Activated T-cell treated with anti-CD3 and anti-CD28 coated beads, Interleukin-2, amount 50 U/mL, for 72 hours (primary cell): Measurements from ENCODE around the gene ANO10. TPM values are rescaled to one million over a fixed set of nuclear protein-coding genes. Genes with fewer than 3 reads are reported as not detected.
"Not testable (repeated sequence)": the region's sequence is repeated elsewhere in the genome, so short reads cannot be mapped to it uniquely, and the experiment has no call there.

ENCODE experiments used
- ATAC-seq, 2 donors: fragments of 150-1000 bp; cut with Tn5 transposase; replicated peaks in 1 of 2; 2 replicates each; pipeline ENCODE4 v1.10.0; 2021; ENCODE audit warnings: moderate library complexity in 2 of 2, mild to moderate bottlenecking in 1 of 2
- DNase-seq, 2 donors: peaks; one replicate each; pipeline ENCODE4 v3.0.0; 2021 to 2022; ENCODE audit warnings: mixed read lengths in 1 of 2
- H3K27ac Mint-ChIP-seq: one replicate; pipeline ENCODE4 v1.8.0; 2022; ENCODE audit warnings: mild to moderate bottlenecking, moderate library complexity, mixed read lengths
- H3K27me3 Mint-ChIP-seq: one replicate; pipeline ENCODE4 v1.8.0; 2022; ENCODE audit warnings: low read depth, mixed read lengths
- H3K36me3 Mint-ChIP-seq, 2 donors: one replicate each; pipeline ENCODE4 v1.8.0; 2022; ENCODE audit warnings: mixed read lengths in 2 of 2, mild to moderate bottlenecking in 1 of 2; ENCODE audit not compliant: insufficient read depth in 2 of 2
- H3K4me1 Mint-ChIP-seq: one replicate; pipeline ENCODE4 v1.8.0; 2022; ENCODE audit warnings: low read depth, mixed read lengths
- H3K4me3 Mint-ChIP-seq, 2 donors: one replicate each; pipeline ENCODE4 v1.8.0; 2022; ENCODE audit warnings: mild to moderate bottlenecking in 2 of 2, mixed read lengths in 2 of 2, moderate library complexity in 2 of 2
- H3K9me3 Mint-ChIP-seq, 2 donors: one replicate each; pipeline ENCODE4 v1.8.0; 2022; ENCODE audit warnings: mixed read lengths in 2 of 2
- total RNA-seq, 2 donors: library from RNA; stranded (reverse); gene quantifications; one replicate each; pipeline ENCODE4 v1.2.3, GENCODE V29; 2022

The ANO10 gene
- total RNA-seq, 2 donors from 2014 or later, result 10.7 to 11.8 TPM

DNA sequence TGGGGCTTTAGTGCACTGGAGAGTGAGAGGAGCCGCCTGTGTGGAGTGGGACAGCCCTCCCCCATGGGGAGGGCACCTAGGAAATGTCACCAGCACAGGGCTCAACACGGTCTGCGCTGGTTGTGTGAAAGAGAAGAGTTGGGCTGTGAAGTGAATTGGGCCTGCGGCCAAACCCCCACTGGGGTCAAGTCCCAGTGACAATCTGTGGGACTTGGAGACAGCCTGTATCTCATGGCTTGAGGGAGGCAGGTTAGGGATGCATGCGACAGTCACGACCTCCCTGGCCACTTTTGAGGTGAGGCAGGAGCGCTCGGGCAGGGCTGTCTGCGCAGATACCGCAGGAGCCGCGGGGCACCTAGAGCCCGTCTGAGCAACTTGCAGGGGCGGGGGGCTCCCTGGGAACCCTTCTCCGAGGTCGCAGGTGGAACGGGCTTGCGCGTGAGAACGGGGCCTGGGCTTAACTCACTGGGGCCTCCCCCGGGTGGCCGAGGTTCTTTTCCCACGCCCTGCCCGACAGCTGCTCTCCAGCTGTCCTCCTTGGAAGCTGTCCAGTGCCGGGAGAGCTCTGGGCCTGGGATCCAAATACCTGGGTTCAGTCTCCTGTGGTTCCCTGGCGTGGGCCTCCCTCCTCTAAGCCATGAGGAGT lies 258.1 kb downstream of the ANO10 start:
- no peaks in the 10 kb centered on the region for H3K9me3 Mint-ChIP-seq
- H3K36me3 Mint-ChIP-seq, result no peaks in the 10 kb centered on the region
- no peak for ATAC-seq
- no peaks in the 10 kb centered on the region for H3K4me1 Mint-ChIP-seq
- H3K27me3 Mint-ChIP-seq, result no peaks in the 10 kb centered on the region
- DNase-seq, result no peak
- no peak overlapping the region for H3K27ac Mint-ChIP-seq
- no peak overlapping the region for H3K4me3 Mint-ChIP-seq

DNA sequence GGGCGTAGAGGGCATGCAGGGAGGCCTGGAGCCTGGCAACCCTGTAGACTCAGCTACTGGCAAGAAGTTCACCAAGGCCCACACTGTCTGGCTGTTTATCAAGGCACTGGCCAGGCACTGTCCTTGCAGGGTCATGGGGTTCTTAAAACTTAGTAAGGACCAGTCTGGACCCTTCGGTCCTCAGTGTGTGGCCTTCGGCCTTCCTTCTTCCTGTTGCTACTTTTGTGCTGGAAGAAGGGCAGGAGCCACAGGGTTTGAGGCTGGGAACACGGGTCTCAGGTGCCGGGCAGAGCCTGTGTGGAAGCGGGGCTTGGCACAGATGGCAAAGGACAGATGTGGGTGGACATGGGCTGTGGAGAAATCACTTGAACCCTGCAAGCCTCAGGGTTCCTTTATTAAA lies 258.9 kb downstream of the ANO10 start:
- H3K36me3 Mint-ChIP-seq, result no peaks in the 10 kb centered on the region
- H3K27ac Mint-ChIP-seq, result no peak overlapping the region
- DNase-seq, result no peak
- no peak overlapping the region for H3K4me3 Mint-ChIP-seq
- peaks cover 0 to 3% of the 10 kb centered on the region in 2 donors for H3K9me3 Mint-ChIP-seq
- H3K4me1 Mint-ChIP-seq, result no peaks in the 10 kb centered on the region
- H3K27me3 Mint-ChIP-seq, result no peaks in the 10 kb centered on the region
- ATAC-seq, result no peak

DNA sequence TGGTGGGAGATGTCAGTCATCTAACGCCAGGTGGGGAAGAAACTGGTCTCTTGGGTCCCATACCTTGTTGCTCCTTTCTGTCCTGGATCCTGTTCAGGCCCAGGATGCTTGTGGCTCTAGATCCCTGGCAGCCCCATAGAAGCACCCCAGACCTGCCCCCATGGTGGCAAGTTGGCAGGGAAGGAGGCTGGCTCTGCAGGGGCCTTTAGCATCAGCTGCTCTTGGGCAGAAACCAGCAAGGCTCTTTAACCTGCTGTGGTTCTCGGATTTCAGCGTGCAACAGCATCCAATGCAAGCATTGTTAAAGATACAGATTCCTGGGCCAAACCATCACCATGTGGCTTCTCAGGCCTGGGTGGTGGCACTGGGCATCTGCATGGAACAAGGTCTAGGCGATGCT lies 259.6 kb downstream of the ANO10 start:
- no peaks in the 10 kb centered on the region for H3K27me3 Mint-ChIP-seq
- H3K36me3 Mint-ChIP-seq, result peaks cover 2% of the 10 kb centered on the region in 2 donors
- no peak for ATAC-seq

GRCh38 chr3:43361077-43361476 lies 260.7 kb downstream of the ANO10 start:
- no peak overlapping the region for H3K27ac Mint-ChIP-seq
- DNase-seq (no peak), ATAC-seq (no peak)
- H3K4me3 Mint-ChIP-seq, result no peak overlapping the region
- no peaks in the 10 kb centered on the region for H3K27me3 Mint-ChIP-seq
- peaks cover 6 to 12% of the 10 kb centered on the region in 2 donors for H3K9me3 Mint-ChIP-seq
- no peaks in the 10 kb centered on the region for H3K4me1 Mint-ChIP-seq
- H3K36me3 Mint-ChIP-seq, result peaks cover 5 to 9% of the 10 kb centered on the region in 2 donors

More for the DNA sequence above, 259.6 kb downstream of the ANO10 start:
- Mint-ChIP-seq H3K9me3 (peaks cover 5 to 9% of the 10 kb centered on the region in 2 donors), H3K4me3 (no peak overlapping the region), H3K27ac (no peak overlapping the region), H3K4me1 (no peaks in the 10 kb centered on the region)
- no peak for DNase-seq

- not testable (repeated sequence) for H3K27ac Mint-ChIP-seq
- H3K9me3 Mint-ChIP-seq, result peaks cover 32 to 43% of the 10 kb centered on the region in 2 donors
- H3K36me3 Mint-ChIP-seq, result peaks cover 48 to 52% of the 10 kb centered on the region in 2 donors
These were observed 265.8 kb downstream of the ANO10 start for GRCh38 chr3:43356033-43356432.

DNA sequence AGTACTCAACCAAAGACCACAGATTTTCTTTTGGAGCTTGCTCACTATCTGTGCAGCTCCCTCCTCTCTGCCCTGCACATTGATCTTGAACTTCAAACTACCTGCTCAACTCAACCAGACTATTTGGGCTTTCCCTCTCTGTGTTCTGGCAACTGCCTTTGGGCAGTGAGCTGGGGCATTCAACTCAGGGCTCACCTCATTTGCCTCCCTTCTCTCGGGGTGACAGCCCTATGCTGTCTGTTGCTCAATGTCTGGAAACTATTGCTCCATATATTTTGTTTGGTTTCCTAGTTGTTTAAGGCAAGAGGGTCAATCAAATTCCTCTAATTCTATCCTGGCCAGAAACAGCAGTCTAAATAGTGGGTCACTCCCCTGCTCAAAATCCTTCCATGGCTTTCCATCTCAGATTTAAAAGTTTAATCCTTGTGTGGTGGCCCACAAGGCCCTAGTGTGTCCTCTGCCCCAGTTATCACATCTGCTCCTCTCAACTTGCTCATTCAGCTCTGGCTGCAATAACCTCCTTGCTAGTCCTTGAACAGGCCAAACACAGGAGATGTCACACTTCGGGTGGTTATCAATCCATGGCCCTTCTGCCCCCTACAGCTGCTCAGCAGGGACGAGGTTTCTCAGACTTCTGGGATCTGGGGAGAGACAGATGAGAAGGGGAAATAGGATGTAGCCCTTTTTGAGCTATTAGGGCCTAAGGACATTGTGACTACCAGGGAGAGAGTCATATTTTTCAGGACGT lies 267.7 kb downstream of the ANO10 start:
- Mint-ChIP-seq H3K36me3 (peaks cover 49 to 56% of the 10 kb centered on the region in 2 donors), H3K27me3 (no peaks in the 10 kb centered on the region), H3K4me3 (no peak overlapping the region), H3K9me3 (peaks cover 32 to 43% of the 10 kb centered on the region in 2 donors), H3K4me1 (peaks cover 2% of the 10 kb centered on the region), H3K27ac (no peak overlapping the region)
- DNase-seq (no peak), ATAC-seq (no peak)

More at GRCh38 chr3:43356033-43356432, 265.8 kb downstream of the ANO10 start:
- not testable (repeated sequence) for H3K4me1 Mint-ChIP-seq, H3K4me3 Mint-ChIP-seq, H3K27me3 Mint-ChIP-seq, DNase-seq, ATAC-seq

- peaks cover 49 to 63% of the 10 kb centered on the region in 2 donors for H3K36me3 Mint-ChIP-seq
- no peak overlapping the region for H3K27ac Mint-ChIP-seq
- DNase-seq (no peak), ATAC-seq (no peak)
- H3K9me3 Mint-ChIP-seq, result peaks cover 32 to 42% of the 10 kb centered on the region in 2 donors
- H3K27me3 Mint-ChIP-seq, result no peaks in the 10 kb centered on the region
- no peak overlapping the region for H3K4me3 Mint-ChIP-seq
- peaks cover 7% of the 10 kb centered on the region for H3K4me1 Mint-ChIP-seq
These were observed 268.4 kb downstream of the ANO10 start for GRCh38 chr3:43353393-43353792.

- Mint-ChIP-seq H3K27ac (no peak overlapping the region), H3K27me3 (no peaks in the 10 kb centered on the region), H3K36me3 (peaks cover 39 to 59% of the 10 kb centered on the region in 2 donors), H3K9me3 (peaks cover 18 to 26% of the 10 kb centered on the region in 2 donors), H3K4me1 (peaks cover 44% of the 10 kb centered on the region), H3K4me3 (no peak overlapping the region)
- ATAC-seq (no peak), DNase-seq (no peak)
These were observed 272.1 kb downstream of the ANO10 start for GRCh38 chr3:43349716-43350115.

GRCh38 chr3:43348852-43349574 lies 272.8 kb downstream of the ANO10 start:
- H3K9me3 Mint-ChIP-seq, result peaks cover 11 to 19% of the 10 kb centered on the region in 2 donors
- no peaks in the 10 kb centered on the region for H3K27me3 Mint-ChIP-seq
- H3K27ac Mint-ChIP-seq, result no peak overlapping the region
- H3K4me3 Mint-ChIP-seq, result no peak overlapping the region
- no peak for DNase-seq
- ATAC-seq, result no peak
- peaks cover 51% of the 10 kb centered on the region for H3K4me1 Mint-ChIP-seq
- peaks cover 33 to 52% of the 10 kb centered on the region in 2 donors for H3K36me3 Mint-ChIP-seq

DNA sequence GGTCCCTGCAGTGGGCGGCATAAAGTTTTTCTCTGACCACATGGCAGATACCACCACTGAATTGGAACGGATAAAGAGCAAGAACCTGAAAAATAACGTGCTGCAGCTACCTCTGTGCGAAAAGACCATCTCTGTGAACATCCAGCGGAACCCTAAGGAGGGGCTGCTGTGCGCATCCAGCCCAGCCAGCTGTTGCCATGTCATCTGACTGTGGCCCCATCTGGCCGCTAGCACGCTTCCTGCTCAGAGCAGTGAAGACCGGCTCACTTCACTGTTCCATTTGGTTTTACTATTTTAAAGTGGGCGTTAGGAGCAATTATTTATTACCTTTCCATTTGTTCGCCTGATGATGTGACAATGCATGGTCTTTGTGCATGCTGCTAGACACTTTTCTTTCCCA lies 273.5 kb downstream of the ANO10 start:
- DNase-seq (no peak), ATAC-seq (no peak)
- no peaks in the 10 kb centered on the region for H3K27me3 Mint-ChIP-seq
- no peak overlapping the region for H3K27ac Mint-ChIP-seq
- H3K36me3 Mint-ChIP-seq, result peaks cover 28 to 50% of the 10 kb centered on the region in 2 donors
- peaks cover 8 to 17% of the 10 kb centered on the region in 2 donors for H3K9me3 Mint-ChIP-seq
- peaks cover 58% of the 10 kb centered on the region for H3K4me1 Mint-ChIP-seq
- H3K4me3 Mint-ChIP-seq, result peak overlapping the region in 1 of 2 donors; percentile 20

DNA sequence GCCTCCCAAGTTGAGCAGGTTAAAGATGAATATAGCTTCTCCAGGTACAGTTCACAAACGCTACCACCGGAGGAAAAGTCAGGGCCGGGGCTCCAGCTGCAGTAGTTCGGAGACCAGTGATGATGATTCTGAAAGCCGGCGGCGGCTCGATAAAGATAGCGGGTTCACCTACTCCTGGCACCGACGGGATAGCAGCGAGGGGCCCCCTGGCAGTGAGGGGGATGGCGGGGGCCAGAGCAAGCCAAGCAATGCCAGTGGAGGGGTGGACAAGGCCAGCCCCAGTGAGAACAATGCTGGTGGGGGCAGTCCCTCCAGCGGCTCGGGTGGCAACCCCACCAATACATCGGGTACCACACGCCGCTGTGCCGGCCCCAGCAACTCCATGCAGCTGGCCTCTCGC lies 274.0 kb downstream of the ANO10 start:
- peak overlapping the region; percentile 95 for H3K27ac Mint-ChIP-seq
- ATAC-seq (no peak), DNase-seq (no peak)
- peaks cover 27 to 49% of the 10 kb centered on the region in 2 donors for H3K36me3 Mint-ChIP-seq
- H3K27me3 Mint-ChIP-seq, result no peaks in the 10 kb centered on the region
- peaks cover 7 to 14% of the 10 kb centered on the region in 2 donors for H3K9me3 Mint-ChIP-seq
- H3K4me1 Mint-ChIP-seq, result peaks cover 63% of the 10 kb centered on the region
- H3K4me3 Mint-ChIP-seq, result peak overlapping the region; percentile 53 to 67

GRCh38 chr3:43346978-43347749 lies 274.6 kb downstream of the ANO10 start:
- Mint-ChIP-seq H3K36me3 (peaks cover 25 to 49% of the 10 kb centered on the region in 2 donors), H3K4me1 (peaks cover 70% of the 10 kb centered on the region), H3K4me3 (peak overlapping the region; percentile 53 to 67), H3K27ac (peak overlapping the region; percentile 95), H3K27me3 (no peaks in the 10 kb centered on the region), H3K9me3 (peaks cover 7 to 12% of the 10 kb centered on the region in 2 donors)
- ATAC-seq, result peak; percentile 47 to 55
- DNase-seq, result peak; percentile 31 to 41
